Myocyte (in vitro differentiated cells): ENCODE data around the gene RNF126. TPM values are rescaled to one million over a fixed set of nuclear protein-coding genes. Genes with fewer than 3 reads are reported as not detected.

ENCODE experiments used
- total RNA-seq: library from RNA; depleted of rRNA; stranded (reverse); fragments of >200 nt; gene quantifications from 2 replicates; pipeline ENCODE4 v1.2.3, GENCODE V29; 2014

RNF126 gene
- total RNA-seq, 1 donor from 2014 or later = 94.6 TPM

Other genes with a start within 250 kb of the RNF126 start
- 4.4 and 7.9 TPM in 2 replicates for gene SHC2, start 202.2 kb downstream of the RNF126 start, total RNA-seq
- 0.29 and 0.52 TPM in 2 replicates for gene MADCAM1, start 166.7 kb downstream of the RNF126 start, total RNA-seq
- gene TPGS1, start 155.7 kb downstream of the RNF126 start, total RNA-seq = 64.5 and 75.2 TPM in 2 replicates
- 103 and 139 TPM in 2 replicates for gene CDC34, start 131.5 kb downstream of the RNF126 start, total RNA-seq
- gene GZMM, start 119.2 kb downstream of the RNF126 start, total RNA-seq = not detected in 2 replicates
- gene BSG, start 90.6 kb downstream of the RNF126 start, total RNA-seq = 519 and 528 TPM in 2 replicates
- gene HCN2, start 73.3 kb downstream of the RNF126 start, total RNA-seq = 2.9 and 3.5 TPM in 2 replicates
- 47.7 and 54.3 TPM in 2 replicates for gene POLRMT, start 29.7 kb downstream of the RNF126 start, total RNA-seq
- 0.16 and 0.21 TPM in 2 replicates for gene FGF22, start 23.3 kb downstream of the RNF126 start, total RNA-seq
- 157 and 175 TPM in 2 replicates for gene FSTL3, start 13.2 kb upstream of the RNF126 start, total RNA-seq
- not detected in 2 replicates for gene PRSS57, start 32.2 kb upstream of the RNF126 start, total RNA-seq
- 4.8 and 7.8 TPM in 2 replicates for gene PALM, start 45.7 kb upstream of the RNF126 start, total RNA-seq
- 2.3 and 2.9 TPM in 2 replicates for gene MISP, start 87.9 kb upstream of the RNF126 start, total RNA-seq
- gene PTBP1, start 134.2 kb upstream of the RNF126 start, total RNA-seq = 89.0 and 105 TPM in 2 replicates
- 0.16 and 0.26 TPM in 2 replicates for gene PLPPR3, start 158.7 kb upstream of the RNF126 start, total RNA-seq
- gene AZU1, start 164.6 kb upstream of the RNF126 start, total RNA-seq = not detected in 2 replicates
- gene PRTN3, start 177.8 kb upstream of the RNF126 start, total RNA-seq = not detected in 2 replicates
- not detected in 2 replicates for gene ELANE, start 189.1 kb upstream of the RNF126 start, total RNA-seq
- 0.16 and 0.57 TPM in 2 replicates for gene CFD, start 196.4 kb upstream of the RNF126 start, total RNA-seq
- 27.7 and 31.2 TPM in 2 replicates for gene MED16, start 230.0 kb upstream of the RNF126 start, total RNA-seq
- not detected in 2 replicates for gene RNU6-9, start 230.3 kb upstream of the RNF126 start, total RNA-seq